22Rv1 (cell line): ENCODE measurements around the gene CRIP2.

Source experiments
- CTCF ChIP-seq: fragments of 450-650 bp; IDR thresholded peaks from 2 replicates; pipeline ENCODE4 v1.5.1; 2017; ENCODE audit warnings: mild to moderate bottlenecking
- ZFX ChIP-seq: fragments of 450-650 bp; IDR thresholded peaks from 2 replicates; pipeline ENCODE4 v1.6.1; 2017; ENCODE audit warnings: antibody characterized with exemption, borderline replicate concordance

- TF ChIP-seq CTCF, result no peak
- no peak for TF ChIP-seq ZFX
Observed at GRCh38 chr14:105433161-105433605, 41.4 kb upstream of the CRIP2 start.
